OCI-LY3 (cell line): ENCODE measurements around the gene TMEM59L.

Experiments used
- H2AFZ ChIP-seq: fragments of 200-600, 300-600 bp; shearing (Covaris generic); 2 replicates; pipeline ENCODE4 v1.6.0; 2014; ENCODE audit warnings: antibody characterized with exemption, low read depth, low read length
- H3K27ac ChIP-seq: fragments of 200-600, 300-600 bp; sonication (generic); 2 replicates; pipeline ENCODE4 v1.5.1; 2014; ENCODE audit warnings: mild to moderate bottlenecking, low read length, moderate library complexity, mixed read lengths
- H3K27me3 ChIP-seq: fragments of 200-600, 300-600 bp; sonication (generic); 2 replicates; pipeline ENCODE4 v1.6.1; 2014; ENCODE audit warnings: low read depth, low read length, mixed read lengths
- H3K36me3 ChIP-seq: fragments of 200-600, 300-600 bp; sonication (generic); replicated peaks from 2 replicates; pipeline ENCODE3; 2014; ENCODE audit warnings: low read depth, low read length, mixed read lengths
- H3K4me1 ChIP-seq: fragments of 300-600, 200-600 bp; sonication (generic); 2 replicates; pipeline ENCODE4 v1.6.1; 2014; ENCODE audit warnings: low read length, mixed read lengths
- H3K4me2 ChIP-seq: fragments of 200-600, 300-600 bp; sonication (generic); 2 replicates; pipeline ENCODE4 v1.6.1; 2014; ENCODE audit warnings: low read length, mixed read lengths
- H3K4me3 ChIP-seq: fragments of 300-600, 200-600 bp; sonication (generic); 2 replicates; pipeline ENCODE4 v1.5.1; 2014; ENCODE audit warnings: antibody characterized with exemption, mild to moderate bottlenecking, low read length, moderate library complexity
- H3K79me2 ChIP-seq: fragments of 300-600, 200-600 bp; shearing (Covaris generic); 2 replicates; pipeline ENCODE4 v1.6.1; 2014; ENCODE audit warnings: mild to moderate bottlenecking, low read length, mixed read lengths
- H3K9ac ChIP-seq: fragments of 300-600, 200-600 bp; shearing (Covaris generic); 2 replicates; pipeline ENCODE4 v1.6.0; 2014; ENCODE audit warnings: mild to moderate bottlenecking, low read length, moderate library complexity
- H3K9me3 ChIP-seq: fragments of 200-600, 300-600 bp; shearing (Covaris generic); 2 replicates; pipeline ENCODE4 v1.6.1; 2014; ENCODE audit warnings: low read length, mixed read lengths; ENCODE audit not compliant: insufficient read depth
- H4K20me1 ChIP-seq: fragments of 200-600, 300-600 bp; sonication (generic); 2 replicates; pipeline ENCODE4 v1.6.1; 2016; ENCODE audit warnings: low read length, mixed read lengths; ENCODE audit not compliant: insufficient read depth
- EZH2phosphoT487 ChIP-seq: fragments of 200-600 bp; shearing (Covaris generic); IDR thresholded peaks from 2 replicates; pipeline ENCODE4 v1.6.1; 2018; ENCODE audit warnings: antibody characterized with exemption, mixed run types, low read depth
- TF ChIP-seq, protein P1 (sequence below): fragments of 200-600, 300-600 bp; sonication (generic); IDR thresholded peaks from 2 replicates; pipeline ENCODE4 v1.5.1; 2014; ENCODE audit warnings: antibody characterized with exemption, low read length, low read depth

The TMEM59L gene

GRCh38 chr19:18629166-18630088, 16.8 kb downstream of the TMEM59L start:
- no peak overlapping the region for H3K4me2 ChIP-seq
- peaks cover 4% of the 10 kb centered on the region; the same call in 1 of the 2 replicates for H3K27me3 ChIP-seq
- no peak overlapping the region for H3K4me3 ChIP-seq
- H3K4me1 ChIP-seq, result peaks cover 3% of the 10 kb centered on the region; the same call in 1 of the 2 replicates
- no peak overlapping the region for H2AFZ ChIP-seq
- no peak overlapping the region for H3K9ac ChIP-seq
- H4K20me1 ChIP-seq, result no peaks in the 10 kb centered on the region
- no peaks in the 10 kb centered on the region for H3K79me2 ChIP-seq
- no peak overlapping the region for H3K27ac ChIP-seq
- no peaks in the 10 kb centered on the region for H3K9me3 ChIP-seq
- no peaks in the 10 kb centered on the region for H3K36me3 ChIP-seq
- TF ChIP-seq, protein P1, sequence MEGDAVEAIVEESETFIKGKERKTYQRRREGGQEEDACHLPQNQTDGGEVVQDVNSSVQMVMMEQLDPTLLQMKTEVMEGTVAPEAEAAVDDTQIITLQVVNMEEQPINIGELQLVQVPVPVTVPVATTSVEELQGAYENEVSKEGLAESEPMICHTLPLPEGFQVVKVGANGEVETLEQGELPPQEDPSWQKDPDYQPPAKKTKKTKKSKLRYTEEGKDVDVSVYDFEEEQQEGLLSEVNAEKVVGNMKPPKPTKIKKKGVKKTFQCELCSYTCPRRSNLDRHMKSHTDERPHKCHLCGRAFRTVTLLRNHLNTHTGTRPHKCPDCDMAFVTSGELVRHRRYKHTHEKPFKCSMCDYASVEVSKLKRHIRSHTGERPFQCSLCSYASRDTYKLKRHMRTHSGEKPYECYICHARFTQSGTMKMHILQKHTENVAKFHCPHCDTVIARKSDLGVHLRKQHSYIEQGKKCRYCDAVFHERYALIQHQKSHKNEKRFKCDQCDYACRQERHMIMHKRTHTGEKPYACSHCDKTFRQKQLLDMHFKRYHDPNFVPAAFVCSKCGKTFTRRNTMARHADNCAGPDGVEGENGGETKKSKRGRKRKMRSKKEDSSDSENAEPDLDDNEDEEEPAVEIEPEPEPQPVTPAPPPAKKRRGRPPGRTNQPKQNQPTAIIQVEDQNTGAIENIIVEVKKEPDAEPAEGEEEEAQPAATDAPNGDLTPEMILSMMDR, result no peak
- TF ChIP-seq EZH2phosphoT487, result no peak

DNA sequence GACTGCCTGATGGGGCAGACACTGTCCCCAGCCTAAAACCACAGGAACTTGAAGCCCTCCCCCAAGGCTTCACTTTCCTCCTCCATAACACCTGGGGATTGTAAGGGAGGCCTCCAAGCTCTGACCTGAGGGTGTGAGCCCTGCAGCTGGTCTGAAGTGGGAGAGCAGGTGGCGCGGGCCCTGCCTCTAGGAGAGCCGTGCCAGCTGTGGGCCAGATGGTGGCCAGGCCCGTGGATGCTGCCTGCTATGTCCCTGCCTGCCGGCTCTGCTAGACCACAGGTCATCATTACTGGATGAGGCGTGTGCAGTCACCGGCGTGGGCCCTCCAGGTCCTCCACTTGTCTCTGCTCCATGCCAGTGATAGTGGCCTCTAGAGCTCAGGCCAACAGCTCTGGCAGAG, 20.7 kb downstream of the TMEM59L start:
- H4K20me1 ChIP-seq, result peaks cover 5% of the 10 kb centered on the region; the same call in 1 of the 2 replicates
- H3K9ac ChIP-seq, result no peak overlapping the region
- H3K4me3 ChIP-seq, result no peak overlapping the region
- H3K36me3 ChIP-seq, result no peaks in the 10 kb centered on the region
- TF ChIP-seq, protein P1, result no peak
- H3K4me2 ChIP-seq, result no peak overlapping the region
- H3K79me2 ChIP-seq, result peaks cover 15% of the 10 kb centered on the region
- no peaks in the 10 kb centered on the region for H3K9me3 ChIP-seq
- peaks cover 7% of the 10 kb centered on the region for H3K27me3 ChIP-seq
- H3K27ac ChIP-seq, result no peak overlapping the region
- H2AFZ ChIP-seq, result no peak overlapping the region
- H3K4me1 ChIP-seq, result peaks cover 15% of the 10 kb centered on the region

- no peak for TF ChIP-seq EZH2phosphoT487
- TF ChIP-seq, protein P1, result no peak
- peaks cover 9% of the 10 kb centered on the region; the same call in 1 of the 2 replicates for H4K20me1 ChIP-seq
Observed at GRCh38 chr19:18634612-18635297, 22.1 kb downstream of the TMEM59L start.

DNA sequence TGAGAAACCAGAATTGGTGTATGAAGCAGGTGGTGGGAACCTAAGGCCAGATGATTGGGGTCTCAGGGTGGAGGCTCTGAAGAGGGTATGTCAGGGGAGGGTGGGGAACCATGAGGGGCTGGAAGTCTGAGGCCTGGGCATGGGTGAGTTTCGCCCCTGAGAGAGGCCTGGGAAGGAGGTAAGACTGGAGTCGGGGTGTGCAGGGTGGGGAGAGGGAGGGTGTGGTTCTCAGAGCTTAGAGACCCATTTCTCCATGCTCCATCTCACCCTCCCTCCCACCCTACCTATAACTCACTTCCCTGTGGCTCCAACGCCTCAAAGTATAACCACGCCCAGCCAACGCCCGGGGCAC, 23.1 kb downstream of the TMEM59L start:
- Histone ChIP-seq H3K9ac (no peak overlapping the region), H3K4me1 (peaks cover 15% of the 10 kb centered on the region), H2AFZ (no peak overlapping the region), H3K9me3 (no peaks in the 10 kb centered on the region), H4K20me1 (peaks cover 12% of the 10 kb centered on the region; the same call in 1 of the 2 replicates), H3K36me3 (no peaks in the 10 kb centered on the region), H3K4me3 (peak overlapping the region; percentile 87), H3K4me2 (peak overlapping the region; percentile 78), H3K27ac (no peak overlapping the region), H3K79me2 (peaks cover 31% of the 10 kb centered on the region), H3K27me3 (peaks cover 7% of the 10 kb centered on the region)
- TF ChIP-seq, protein P1, result no peak
- no peak for TF ChIP-seq EZH2phosphoT487

More at GRCh38 chr19:18634612-18635297, 22.1 kb downstream of the TMEM59L start:
- H3K9ac ChIP-seq, result no peak overlapping the region
- no peak overlapping the region for H2AFZ ChIP-seq
- peaks cover 15% of the 10 kb centered on the region for H3K4me1 ChIP-seq
- no peak overlapping the region for H3K4me3 ChIP-seq
- no peaks in the 10 kb centered on the region for H3K9me3 ChIP-seq
- H3K4me2 ChIP-seq, result no peak overlapping the region
- peaks cover 23% of the 10 kb centered on the region for H3K79me2 ChIP-seq
- peaks cover 7% of the 10 kb centered on the region for H3K27me3 ChIP-seq
- H3K36me3 ChIP-seq, result no peaks in the 10 kb centered on the region
- H3K27ac ChIP-seq, result no peak overlapping the region
